HPDE6-E6E7 (cell line): ENCODE measurements around the gene TRABD2A.
"Not testable (repeated sequence)": the region's sequence is repeated elsewhere in the genome, so short reads cannot be mapped to it uniquely, and the experiment has no call there.

Experiments used
- DNase-seq: peaks from one replicate; pipeline ENCODE4 v3.0.0; 2011; ENCODE audit warnings: missing footprints; ENCODE audit errors: extremely low spot score

Gene TRABD2A

DNA sequence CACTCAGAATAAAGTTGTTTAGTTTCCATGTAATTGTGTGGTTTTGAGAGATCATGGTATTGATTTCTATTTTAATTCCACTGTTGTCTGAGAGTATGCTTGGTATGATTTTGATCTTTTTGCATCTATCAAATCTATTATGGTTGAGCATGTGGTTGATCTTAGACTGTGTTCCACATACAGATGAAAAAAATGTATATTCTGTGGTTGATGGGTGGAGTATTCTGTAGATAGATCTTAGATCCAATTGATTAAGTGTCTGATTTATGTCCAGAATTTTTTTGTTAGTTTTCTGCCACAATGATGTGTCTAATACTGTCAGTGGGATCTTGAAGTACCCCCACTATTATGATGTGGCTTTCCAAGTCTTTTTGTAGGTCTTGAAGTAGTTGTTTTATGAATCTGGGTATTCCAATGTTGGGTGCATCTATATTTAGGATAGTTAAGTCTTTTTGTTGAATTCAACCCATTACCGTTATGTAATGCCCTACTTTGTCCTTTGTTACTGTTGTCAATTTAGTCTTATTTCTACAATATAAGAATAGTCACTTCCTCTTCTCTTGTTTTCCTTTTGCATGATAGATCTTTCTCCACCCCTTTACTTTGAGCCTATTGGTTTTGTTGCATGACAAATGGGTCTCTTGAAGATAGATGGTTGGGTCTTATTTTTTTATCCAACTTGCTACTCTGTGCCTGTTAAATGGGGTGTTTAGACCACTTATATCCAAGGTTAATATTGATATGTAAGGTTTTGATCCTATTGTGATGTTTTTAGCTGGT lies 101.8 kb downstream of the TRABD2A start:
- DNase-seq, result no peak

DNA sequence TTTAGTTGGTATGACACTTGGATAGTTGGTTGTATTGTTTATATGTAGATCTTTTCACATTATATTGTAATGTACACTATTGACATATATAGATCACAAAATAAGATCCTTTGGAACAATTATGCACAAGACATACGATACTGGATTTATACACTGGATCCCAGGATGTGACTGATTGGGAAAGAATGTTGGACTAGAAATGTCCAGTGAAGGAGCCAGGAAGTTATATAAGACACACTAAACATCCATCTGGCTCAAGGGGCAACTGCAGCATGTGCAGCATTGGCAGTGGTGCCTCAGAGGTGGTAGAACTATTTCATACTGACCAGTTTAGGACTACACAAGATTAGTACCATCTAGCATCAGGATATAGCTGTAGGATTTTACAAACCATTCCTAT lies 104.9 kb downstream of the TRABD2A start:
- DNase-seq, result no peak

DNA sequence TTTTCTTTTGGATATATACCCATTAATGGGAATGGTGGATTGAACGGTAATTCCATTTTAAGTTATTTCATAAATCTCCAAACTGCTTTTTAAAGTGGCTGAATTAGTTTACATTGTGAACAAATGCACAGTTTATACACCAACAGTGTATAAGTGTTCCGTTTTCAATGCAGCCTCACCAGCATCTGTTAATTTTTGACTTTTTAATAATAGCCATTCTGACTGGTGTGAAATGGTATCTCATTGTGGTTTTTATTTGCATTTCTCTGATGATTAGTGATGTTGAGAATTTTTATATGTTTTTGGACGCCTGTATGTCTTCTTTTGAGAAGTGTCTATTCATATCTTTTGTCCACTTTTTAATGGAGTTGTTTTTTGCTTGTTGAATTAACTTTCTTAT lies 107.3 kb downstream of the TRABD2A start:
- not testable (repeated sequence) for DNase-seq
